MM.1S (cell line): ENCODE measurements around the gene ZBTB38.

Experiments
- EZH2 ChIP-seq: fragments of 300-600 bp; sonication (generic); optimal IDR thresholded peaks from 2 replicates; pipeline ENCODE3; 2017; ENCODE audit warnings: low read depth, mild to moderate bottlenecking, antibody characterized with exemption, low read length, mixed read lengths
- EZH2phosphoT487 ChIP-seq: fragments of 300-600 bp; sonication (generic); IDR thresholded peaks from 2 replicates; pipeline ENCODE4 v1.6.1; 2018; ENCODE audit warnings: antibody characterized with exemption, low read length
- TF ChIP-seq, protein P1 (sequence below): fragments of 300-600 bp; sonication (generic); IDR thresholded peaks from 2 replicates; pipeline ENCODE4 v1.5.1; 2016; ENCODE audit warnings: antibody characterized with exemption, low read length, mixed read lengths

DNA sequence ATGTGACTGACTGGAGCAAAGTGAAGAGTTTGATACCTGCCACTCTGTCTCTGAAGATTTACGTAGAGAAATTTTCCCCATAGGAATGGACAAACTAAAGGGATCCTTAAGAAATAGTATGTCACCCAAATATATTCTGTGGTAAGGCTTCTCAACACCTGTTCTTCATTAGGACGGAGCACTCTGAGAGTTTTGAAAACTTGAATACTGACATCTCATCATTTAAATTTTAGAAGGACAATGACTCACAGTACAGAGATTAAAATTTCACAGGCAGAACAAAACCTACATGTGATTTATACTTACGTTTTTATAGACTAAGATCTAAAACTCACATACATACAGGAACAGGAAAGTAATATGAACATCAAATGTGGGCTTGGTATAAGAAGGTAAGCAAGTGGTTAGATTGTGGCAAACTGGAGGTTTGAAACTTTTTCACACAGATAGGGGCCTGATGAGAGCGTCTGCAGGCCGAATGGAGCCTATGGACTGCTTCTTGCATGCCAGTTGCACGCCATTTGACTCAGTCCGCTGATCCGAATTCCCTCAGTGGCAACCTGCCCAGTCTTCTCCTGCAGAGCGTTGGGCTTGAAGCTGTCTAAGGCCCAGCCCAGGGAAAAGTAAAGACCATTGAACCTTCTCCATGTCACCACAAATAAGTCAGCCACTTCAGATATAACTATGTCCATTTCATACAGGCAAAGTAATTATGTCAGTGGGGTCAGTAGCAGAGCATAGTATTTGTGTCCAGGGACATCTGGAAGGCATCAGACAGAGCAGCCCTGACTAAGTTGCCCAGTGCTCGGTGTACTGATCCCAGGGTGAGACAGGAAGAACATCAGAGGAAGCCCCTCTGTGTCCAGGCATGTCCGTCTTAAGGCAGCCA, 45.7 kb downstream of the ZBTB38 start:
- TF ChIP-seq, protein P1, sequence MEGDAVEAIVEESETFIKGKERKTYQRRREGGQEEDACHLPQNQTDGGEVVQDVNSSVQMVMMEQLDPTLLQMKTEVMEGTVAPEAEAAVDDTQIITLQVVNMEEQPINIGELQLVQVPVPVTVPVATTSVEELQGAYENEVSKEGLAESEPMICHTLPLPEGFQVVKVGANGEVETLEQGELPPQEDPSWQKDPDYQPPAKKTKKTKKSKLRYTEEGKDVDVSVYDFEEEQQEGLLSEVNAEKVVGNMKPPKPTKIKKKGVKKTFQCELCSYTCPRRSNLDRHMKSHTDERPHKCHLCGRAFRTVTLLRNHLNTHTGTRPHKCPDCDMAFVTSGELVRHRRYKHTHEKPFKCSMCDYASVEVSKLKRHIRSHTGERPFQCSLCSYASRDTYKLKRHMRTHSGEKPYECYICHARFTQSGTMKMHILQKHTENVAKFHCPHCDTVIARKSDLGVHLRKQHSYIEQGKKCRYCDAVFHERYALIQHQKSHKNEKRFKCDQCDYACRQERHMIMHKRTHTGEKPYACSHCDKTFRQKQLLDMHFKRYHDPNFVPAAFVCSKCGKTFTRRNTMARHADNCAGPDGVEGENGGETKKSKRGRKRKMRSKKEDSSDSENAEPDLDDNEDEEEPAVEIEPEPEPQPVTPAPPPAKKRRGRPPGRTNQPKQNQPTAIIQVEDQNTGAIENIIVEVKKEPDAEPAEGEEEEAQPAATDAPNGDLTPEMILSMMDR, result no peak
- TF ChIP-seq EZH2, result no peak
- TF ChIP-seq EZH2phosphoT487, result no peak
